Osteoblast (primary cell): Measurements from ENCODE around the gene DPH1. TPM values are rescaled to one million over a fixed set of nuclear protein-coding genes. Genes with fewer than 3 reads are reported as not detected.

Source experiments
- DNase-seq: peaks from one replicate; pipeline ENCODE4 v3.0.0; 2011; ENCODE audit warnings: low spot score, mixed read lengths; ENCODE audit not compliant: insufficient read length; ENCODE audit errors: missing footprints
- H2AFZ ChIP-seq: 2 replicates; pipeline ENCODE4 v1.6.0; 2011; ENCODE audit warnings: mild to moderate bottlenecking, low read length
- H3K27ac ChIP-seq: 2 replicates; pipeline ENCODE4 v1.5.1; 2011; ENCODE audit warnings: mild to moderate bottlenecking, low read depth, low read length, moderate library complexity
- H3K27me3 ChIP-seq: 2 replicates; pipeline ENCODE4 v1.6.0; 2012; ENCODE audit warnings: mild to moderate bottlenecking, control low read depth, inconsistent platforms, low read length, moderate library complexity; ENCODE audit not compliant: insufficient read depth
- H3K36me3 ChIP-seq: 2 replicates; pipeline ENCODE4 v1.5.1; 2011; ENCODE audit warnings: mild to moderate bottlenecking, low read length, control low read depth, moderate library complexity; ENCODE audit not compliant: insufficient read depth
- H3K4me1 ChIP-seq: 2 replicates; pipeline ENCODE4 v1.5.1; 2011; ENCODE audit warnings: mild to moderate bottlenecking, low read length, control low read depth, moderate library complexity; ENCODE audit not compliant: insufficient read depth
- H3K4me2 ChIP-seq: 2 replicates; pipeline ENCODE4 v1.6.0; 2011; ENCODE audit warnings: mild to moderate bottlenecking, low read length; ENCODE audit not compliant: insufficient read depth
- H3K4me3 ChIP-seq: fragments of 200-600 bp; sonication (generic); 3 replicates; pipeline ENCODE4 v1.5.1; 2012; ENCODE audit warnings: mild to moderate bottlenecking, low read length, inconsistent platforms; ENCODE audit not compliant: insufficient read depth
- H3K79me2 ChIP-seq: 2 replicates; pipeline ENCODE4 v1.6.0; 2012; ENCODE audit warnings: mild to moderate bottlenecking, low read length, control low read depth, inconsistent platforms; ENCODE audit not compliant: insufficient read depth
- H3K9me3 ChIP-seq: 2 replicates; pipeline ENCODE4 v1.5.1; 2011; ENCODE audit warnings: low read depth, low read length, control low read depth
- H4K20me1 ChIP-seq: 2 replicates; pipeline ENCODE4 v1.6.0; 2012; ENCODE audit warnings: mild to moderate bottlenecking, low read length, control low read depth; ENCODE audit not compliant: insufficient read depth
- total RNA-seq: library from RNA; depleted of rRNA; stranded (reverse); fragments of >200 nt; gene quantifications from 2 replicates; pipeline ENCODE4 v1.2.3, GENCODE V29; 2012
- TF ChIP-seq, protein P1 (sequence below): IDR thresholded peaks from 2 replicates; pipeline ENCODE4 v1.5.1; 2011; ENCODE audit warnings: mild to moderate bottlenecking, low read depth, low read length, moderate library complexity; ENCODE audit errors: extremely low read depth

Gene DPH1
- total RNA-seq, 1 donor = 63.7 TPM

DNA sequence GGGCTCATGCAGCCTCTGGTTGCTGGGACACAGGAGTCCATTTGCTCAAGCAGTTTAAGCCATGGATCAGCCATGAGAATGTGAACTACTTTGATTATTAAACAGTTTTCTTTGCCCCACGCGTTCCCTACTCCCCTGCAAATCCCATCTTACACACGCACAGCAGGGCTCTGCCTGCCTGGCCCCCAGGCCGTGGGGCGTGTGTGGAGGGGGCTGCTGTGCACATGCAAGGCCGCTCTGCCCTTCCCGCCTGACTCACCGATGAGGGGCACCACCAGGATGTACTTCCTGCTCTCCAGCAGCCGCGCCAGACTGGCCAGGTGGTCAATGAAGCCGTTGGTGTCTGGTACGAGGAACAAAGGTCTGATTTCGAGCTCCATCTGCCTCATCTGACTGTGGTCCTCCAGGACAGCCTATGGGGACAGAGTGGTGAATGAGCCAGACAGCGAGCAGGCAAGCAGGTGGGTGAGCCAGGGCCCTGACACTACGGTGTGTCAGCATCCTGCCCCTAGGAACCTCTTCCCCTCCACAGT lies 38.6 kb downstream of the DPH1 start:
- Histone ChIP-seq H3K4me2 (peak overlapping the region; percentile 3), H3K9me3 (no peaks in the 10 kb centered on the region), H3K79me2 (no peaks in the 10 kb centered on the region), H3K4me1 (peaks cover 70% of the 10 kb centered on the region), H2AFZ (no peak overlapping the region), H4K20me1 (no peaks in the 10 kb centered on the region), H3K4me3 (no peak overlapping the region), H3K27me3 (no peaks in the 10 kb centered on the region), H3K36me3 (peaks cover 13% of the 10 kb centered on the region), H3K27ac (peak overlapping the region; percentile 97)
- DNase-seq = peak; percentile 63
- TF ChIP-seq, protein P1, sequence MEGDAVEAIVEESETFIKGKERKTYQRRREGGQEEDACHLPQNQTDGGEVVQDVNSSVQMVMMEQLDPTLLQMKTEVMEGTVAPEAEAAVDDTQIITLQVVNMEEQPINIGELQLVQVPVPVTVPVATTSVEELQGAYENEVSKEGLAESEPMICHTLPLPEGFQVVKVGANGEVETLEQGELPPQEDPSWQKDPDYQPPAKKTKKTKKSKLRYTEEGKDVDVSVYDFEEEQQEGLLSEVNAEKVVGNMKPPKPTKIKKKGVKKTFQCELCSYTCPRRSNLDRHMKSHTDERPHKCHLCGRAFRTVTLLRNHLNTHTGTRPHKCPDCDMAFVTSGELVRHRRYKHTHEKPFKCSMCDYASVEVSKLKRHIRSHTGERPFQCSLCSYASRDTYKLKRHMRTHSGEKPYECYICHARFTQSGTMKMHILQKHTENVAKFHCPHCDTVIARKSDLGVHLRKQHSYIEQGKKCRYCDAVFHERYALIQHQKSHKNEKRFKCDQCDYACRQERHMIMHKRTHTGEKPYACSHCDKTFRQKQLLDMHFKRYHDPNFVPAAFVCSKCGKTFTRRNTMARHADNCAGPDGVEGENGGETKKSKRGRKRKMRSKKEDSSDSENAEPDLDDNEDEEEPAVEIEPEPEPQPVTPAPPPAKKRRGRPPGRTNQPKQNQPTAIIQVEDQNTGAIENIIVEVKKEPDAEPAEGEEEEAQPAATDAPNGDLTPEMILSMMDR = no peak

DNA sequence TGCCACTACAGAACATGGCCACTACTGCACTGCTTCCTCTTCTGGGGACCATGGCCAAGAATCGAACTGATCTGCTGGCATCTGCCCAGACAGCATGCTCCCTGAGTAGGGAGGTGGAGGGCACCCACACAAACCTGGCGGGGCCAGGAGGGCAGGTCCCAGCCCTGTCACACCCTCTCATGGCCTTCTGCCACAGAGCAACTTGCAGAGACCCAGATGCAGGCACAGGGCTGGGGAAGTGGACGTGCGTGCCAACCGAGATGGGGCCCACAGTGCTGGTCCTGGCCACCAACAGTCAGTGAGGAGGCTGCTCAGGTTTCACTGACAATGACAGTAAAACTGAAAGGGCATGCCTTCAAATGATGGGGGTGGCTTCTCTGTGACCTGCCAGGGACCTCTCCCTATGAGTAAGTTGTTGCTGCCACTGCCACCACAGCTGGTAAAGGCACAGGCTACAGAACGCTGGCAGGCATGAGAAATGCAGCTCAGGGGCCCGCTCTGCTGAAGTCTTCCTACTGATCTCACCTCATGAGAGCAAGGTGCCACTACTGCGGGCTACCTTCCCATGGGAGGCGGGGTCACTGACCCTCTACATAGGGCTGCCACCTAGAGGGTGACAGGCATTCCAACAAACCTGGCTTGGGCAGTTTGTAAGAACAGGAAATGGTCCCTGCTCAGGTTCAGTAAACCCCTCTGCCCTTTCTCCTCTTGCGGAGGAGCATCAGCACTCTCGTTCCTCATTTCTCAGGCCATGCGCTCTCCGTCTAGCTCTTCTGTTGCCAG lies 40.5 kb downstream of the DPH1 start:
- H2AFZ ChIP-seq = no peak overlapping the region
- no peaks in the 10 kb centered on the region for H3K79me2 ChIP-seq
- peak overlapping the region; percentile 81 for H3K27ac ChIP-seq
- H3K4me2 ChIP-seq = no peak overlapping the region
- peak; percentile 56 for DNase-seq
- TF ChIP-seq, protein P1 = no peak
- H3K4me1 ChIP-seq = peaks cover 54% of the 10 kb centered on the region
- H3K27me3 ChIP-seq = no peaks in the 10 kb centered on the region
- H3K4me3 ChIP-seq = no peak overlapping the region
- H3K9me3 ChIP-seq = no peaks in the 10 kb centered on the region
- H3K36me3 ChIP-seq = peaks cover 16% of the 10 kb centered on the region
- H4K20me1 ChIP-seq = no peaks in the 10 kb centered on the region

DNA sequence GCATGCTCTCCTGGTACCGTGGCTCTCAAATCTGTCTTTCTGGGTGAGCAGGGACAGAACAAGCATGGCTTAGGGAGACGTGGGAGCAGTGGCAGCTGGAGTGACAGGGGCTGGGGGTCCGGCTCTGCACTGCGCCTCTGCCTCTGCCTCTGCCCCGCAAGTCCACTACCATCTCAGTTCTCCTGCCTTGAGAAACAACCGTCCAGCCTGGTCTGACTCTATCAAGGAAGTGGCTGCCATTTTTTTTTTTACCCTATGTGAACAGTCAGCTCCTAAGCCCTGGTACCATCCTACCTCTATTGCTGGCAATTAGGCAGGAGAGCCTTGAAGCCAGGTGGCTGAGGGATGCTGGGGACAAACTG lies 41.1 kb downstream of the DPH1 start:
- Histone ChIP-seq H3K4me2 (no peak overlapping the region), H3K4me1 (peaks cover 51% of the 10 kb centered on the region), H3K27ac (peak overlapping the region; percentile 81), H4K20me1 (no peaks in the 10 kb centered on the region), H3K79me2 (no peaks in the 10 kb centered on the region), H3K4me3 (no peak overlapping the region), H3K27me3 (no peaks in the 10 kb centered on the region), H3K36me3 (peaks cover 15% of the 10 kb centered on the region), H2AFZ (no peak overlapping the region), H3K9me3 (no peaks in the 10 kb centered on the region)
- peak; percentile 47 for DNase-seq
- TF ChIP-seq, protein P1 = no peak

DNA sequence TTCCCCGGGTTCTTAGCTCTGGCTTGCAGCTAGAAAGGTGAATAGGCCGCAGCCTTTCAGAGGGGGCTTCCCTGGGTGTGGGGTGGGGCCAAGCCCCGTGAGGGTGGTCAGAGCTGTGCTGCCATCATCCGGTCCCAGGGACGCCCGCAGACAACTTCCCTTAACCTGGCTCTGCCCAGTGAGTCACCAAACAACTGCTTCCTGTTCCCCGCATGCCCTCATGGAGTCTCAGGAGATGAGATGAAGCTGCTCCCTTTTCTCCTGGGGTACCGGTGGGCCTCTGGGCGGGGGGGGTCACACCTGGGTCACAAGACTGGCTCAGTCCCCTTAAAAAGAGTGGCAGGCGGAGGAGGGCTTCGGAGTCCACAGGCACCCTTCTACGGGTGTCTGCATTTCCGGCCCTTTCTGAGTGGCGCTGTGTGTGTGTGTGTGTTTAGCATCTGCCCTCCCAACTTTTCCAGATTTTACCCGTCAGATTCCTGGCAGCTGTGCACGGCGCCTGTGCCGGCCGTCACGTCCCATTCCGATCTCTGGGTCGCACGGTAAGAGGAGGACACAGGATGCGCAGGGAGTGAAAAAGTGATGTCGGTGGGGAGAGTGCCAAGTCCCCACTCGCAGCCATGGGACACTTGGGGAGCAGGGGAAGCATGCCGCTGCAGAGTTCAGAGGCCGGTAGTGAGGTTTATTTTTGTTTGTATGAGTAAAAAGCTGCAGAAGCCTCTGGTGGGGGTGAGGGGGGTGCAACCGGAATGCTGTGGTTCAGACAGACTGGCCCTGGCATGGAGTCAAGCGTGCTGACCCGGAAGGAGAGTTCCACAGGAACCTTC lies 41.7 kb downstream of the DPH1 start:
- peaks cover 20% of the 10 kb centered on the region for H3K36me3 ChIP-seq
- no peaks in the 10 kb centered on the region for H3K9me3 ChIP-seq
- peaks cover 44% of the 10 kb centered on the region for H3K4me1 ChIP-seq
- no peak overlapping the region for H3K4me3 ChIP-seq
- no peak overlapping the region for H2AFZ ChIP-seq
- TF ChIP-seq, protein P1 = no peak
- peak overlapping the region; percentile 16 for H3K4me2 ChIP-seq
- no peaks in the 10 kb centered on the region for H3K27me3 ChIP-seq
- H3K79me2 ChIP-seq = no peaks in the 10 kb centered on the region
- DNase-seq = peak; percentile 90
- H4K20me1 ChIP-seq = no peaks in the 10 kb centered on the region
- H3K27ac ChIP-seq = peak overlapping the region; percentile 81
